Measurements from ENCODE around the gene ADAM12.

ADAM12 gene

GRCh38 chr10:126064512-126064911 is 323.8 kb downstream of the ADAM12 start:
- Histone ChIP-seq H3K4me3 (ENCODE audit: low read length, poor library complexity, severe bottlenecking) (no peak overlapping the region), H3F3A (ENCODE audit: low read depth) (no peaks in the 10 kb centered on the region), H3K36me3 (ENCODE audit: insufficient read depth, low read length) (no peaks in the 10 kb centered on the region), H4K20me1 (ENCODE audit: insufficient read depth, low read length, poor library complexity, severe bottlenecking) (no peaks in the 10 kb centered on the region), H3K9me3 (ENCODE audit: insufficient read depth, low read depth, low read length) (peaks cover 5% of the 10 kb centered on the region; the same call in 1 of the 2 replicates), H3K9me2 (replicated peaks; ENCODE audit: low read depth, low read length) (no peaks in the 10 kb centered on the region), H3K79me2 (ENCODE audit: insufficient read depth, low read length) (no peaks in the 10 kb centered on the region), H3K4me2 (ENCODE audit: low read depth, low read length, poor library complexity, severe bottlenecking) (no peak overlapping the region), H3K9ac (ENCODE audit: low read depth, low read length, poor library complexity, severe bottlenecking) (no peak overlapping the region), H2AFZ (ENCODE audit: low read length) (no peak overlapping the region), H3K4me1 (ENCODE audit: insufficient read depth, low read length, poor library complexity, severe bottlenecking) (no peaks in the 10 kb centered on the region), H3K27me3 (ENCODE audit: insufficient read depth, low read length, poor library complexity, severe bottlenecking) (no peaks in the 10 kb centered on the region)
- TF ChIP-seq EZH2phosphoT487 (IDR thresholded peaks at IDR 0.05; ENCODE audit: borderline replicate concordance) (no peak), CTCF (conservative IDR thresholded peaks at IDR 0.05; ENCODE audit: low read length) (no peak)

GRCh38 chr10:126063353-126063791 is 324.9 kb downstream of the ADAM12 start:
- Histone ChIP-seq H3K4me2 (ENCODE audit: low read depth, low read length, poor library complexity, severe bottlenecking) (no peak overlapping the region), H3K4me1 (ENCODE audit: insufficient read depth, low read length, poor library complexity, severe bottlenecking) (no peaks in the 10 kb centered on the region)

GRCh38 chr10:126062131-126063032 is 325.9 kb downstream of the ADAM12 start:
- no peaks in the 10 kb centered on the region for H4K20me1 ChIP-seq (ENCODE audit: insufficient read depth, low read length, poor library complexity, severe bottlenecking)
- H3F3A ChIP-seq (ENCODE audit: low read depth): no peaks in the 10 kb centered on the region
- H3K27me3 ChIP-seq (ENCODE audit: insufficient read depth, low read length, poor library complexity, severe bottlenecking): no peaks in the 10 kb centered on the region
- H3K9ac ChIP-seq (ENCODE audit: low read depth, low read length, poor library complexity, severe bottlenecking): no peak overlapping the region
- H3K9me3 ChIP-seq (ENCODE audit: insufficient read depth, low read depth, low read length): peaks cover 5% of the 10 kb centered on the region; the same call in 1 of the 2 replicates
- H3K4me2 ChIP-seq (ENCODE audit: low read depth, low read length, poor library complexity, severe bottlenecking): no peak overlapping the region
- H2AFZ ChIP-seq (ENCODE audit: low read length): no peak overlapping the region
- H3K4me3 ChIP-seq (ENCODE audit: low read length, poor library complexity, severe bottlenecking): no peak overlapping the region
- no peaks in the 10 kb centered on the region for H3K36me3 ChIP-seq (ENCODE audit: insufficient read depth, low read length)
- H3K4me1 ChIP-seq (ENCODE audit: insufficient read depth, low read length, poor library complexity, severe bottlenecking): no peaks in the 10 kb centered on the region
- no peaks in the 10 kb centered on the region for H3K79me2 ChIP-seq (ENCODE audit: insufficient read depth, low read length)
- TF ChIP-seq CTCF (conservative IDR thresholded peaks at IDR 0.05; ENCODE audit: low read length): no peak
- TF ChIP-seq EZH2phosphoT487 (IDR thresholded peaks at IDR 0.05; ENCODE audit: borderline replicate concordance): no peak
- H3K9me2 ChIP-seq (replicated peaks; ENCODE audit: low read depth, low read length): no peaks in the 10 kb centered on the region

More at GRCh38 chr10:126063353-126063791, 324.9 kb downstream of the ADAM12 start:
- no peak for TF ChIP-seq CTCF (conservative IDR thresholded peaks at IDR 0.05; ENCODE audit: low read length)
- TF ChIP-seq EZH2phosphoT487 (IDR thresholded peaks at IDR 0.05; ENCODE audit: borderline replicate concordance): no peak
- H2AFZ ChIP-seq (ENCODE audit: low read length): no peak overlapping the region
- no peak overlapping the region for H3K9ac ChIP-seq (ENCODE audit: low read depth, low read length, poor library complexity, severe bottlenecking)
- H3F3A ChIP-seq (ENCODE audit: low read depth): no peaks in the 10 kb centered on the region
- H3K9me3 ChIP-seq (ENCODE audit: insufficient read depth, low read depth, low read length): peaks cover 5% of the 10 kb centered on the region; the same call in 1 of the 2 replicates
- no peaks in the 10 kb centered on the region for H3K9me2 ChIP-seq (replicated peaks; ENCODE audit: low read depth, low read length)
- no peaks in the 10 kb centered on the region for H3K79me2 ChIP-seq (ENCODE audit: insufficient read depth, low read length)
- H3K4me3 ChIP-seq (ENCODE audit: low read length, poor library complexity, severe bottlenecking): no peak overlapping the region
- no peaks in the 10 kb centered on the region for H3K36me3 ChIP-seq (ENCODE audit: insufficient read depth, low read length)
- no peaks in the 10 kb centered on the region for H4K20me1 ChIP-seq (ENCODE audit: insufficient read depth, low read length, poor library complexity, severe bottlenecking)
- no peaks in the 10 kb centered on the region for H3K27me3 ChIP-seq (ENCODE audit: insufficient read depth, low read length, poor library complexity, severe bottlenecking)

All from Loucy (cell line).